GM18907 (cell line): ENCODE measurements around the gene C1orf174.
"Not testable (repeated sequence)": the region's sequence is repeated elsewhere in the genome, so short reads cannot be mapped to it uniquely, and the experiment has no call there.

ENCODE experiments used
- ATAC-seq: cut with Tn5 transposase; IDR thresholded peaks from one replicate; pipeline ENCODE4 v1.9.1; 2021; ENCODE audit warnings: mild to moderate bottlenecking, moderate library complexity; ENCODE audit not compliant: unreplicated experiment

C1orf174 gene

DNA sequence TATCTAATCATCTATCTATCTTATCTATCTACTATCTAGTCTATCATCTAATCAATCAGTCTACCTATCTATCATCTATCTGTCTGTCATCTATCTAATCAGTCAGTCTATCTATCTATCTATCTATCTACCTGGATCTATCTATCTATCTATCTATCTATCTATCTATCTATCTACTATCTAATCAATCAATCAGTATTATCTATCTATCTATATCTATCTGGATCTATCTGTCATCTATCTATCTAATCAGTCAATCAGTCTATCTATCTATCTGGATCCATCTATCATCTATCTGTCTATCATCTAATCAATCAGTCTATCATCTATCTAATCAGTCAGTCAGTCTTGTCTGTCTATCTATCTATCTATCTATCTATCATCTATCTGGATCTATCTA is 26.9 kb upstream of the C1orf174 start:
- ATAC-seq: no peak

DNA sequence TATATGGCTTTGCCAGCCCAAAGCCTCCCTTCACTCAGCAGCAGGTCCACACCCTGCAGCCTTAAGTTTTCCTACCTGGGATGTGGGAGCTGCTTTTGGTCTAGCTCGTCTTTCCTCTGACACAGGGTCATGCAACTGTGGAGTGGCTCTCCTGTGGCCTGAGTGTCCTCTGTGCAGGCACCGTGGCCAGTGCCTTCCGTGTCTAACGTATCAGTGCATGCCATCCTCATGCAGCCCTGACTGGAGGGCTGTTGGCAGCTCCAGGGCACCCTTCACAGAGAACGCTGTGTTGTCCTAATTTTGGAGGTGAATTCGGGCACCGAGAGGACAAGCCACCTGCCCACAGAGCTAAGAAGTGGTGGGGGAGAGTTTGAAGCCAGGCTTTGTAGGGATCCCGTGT is 25.7 kb upstream of the C1orf174 start:
- ATAC-seq: no peak

- ATAC-seq: no peak
Observed at GRCh38 chr1:3925256-3925655, 25.2 kb upstream of the C1orf174 start.

GRCh38 chr1:3924825-3925220 is 24.8 kb upstream of the C1orf174 start:
- no peak for ATAC-seq

DNA sequence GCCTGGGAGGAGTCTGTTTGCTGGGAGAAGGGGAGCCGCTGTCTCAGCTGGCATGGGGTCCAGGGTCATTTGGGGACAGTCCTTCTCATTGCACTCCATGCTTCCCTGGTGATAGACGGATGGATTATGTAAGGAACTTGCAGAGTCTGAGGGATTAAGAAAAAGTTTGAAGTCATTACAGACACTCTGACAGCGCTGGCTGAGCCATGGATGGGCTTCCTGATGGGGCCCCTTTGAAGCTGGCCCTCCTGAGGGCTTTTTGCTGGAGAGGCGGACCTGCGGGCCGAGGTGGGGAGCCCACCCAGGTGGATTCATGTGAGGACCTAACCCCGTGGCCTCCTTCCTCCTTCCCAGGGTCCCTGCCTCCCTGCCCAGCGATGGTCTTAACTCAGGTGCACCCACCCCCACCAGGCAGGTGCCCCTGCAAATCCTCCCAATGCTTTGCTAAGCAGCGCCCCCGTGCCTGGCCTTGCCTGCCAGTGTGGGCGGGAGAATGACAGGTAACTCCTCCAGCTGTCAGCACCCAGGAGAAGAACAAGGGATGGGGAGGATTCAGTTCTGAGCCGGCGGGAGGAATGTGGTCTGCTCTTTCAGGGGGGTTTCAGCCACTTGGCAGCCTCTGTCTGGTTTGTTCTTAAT is 24.2 kb upstream of the C1orf174 start:
- ATAC-seq: no peak

DNA sequence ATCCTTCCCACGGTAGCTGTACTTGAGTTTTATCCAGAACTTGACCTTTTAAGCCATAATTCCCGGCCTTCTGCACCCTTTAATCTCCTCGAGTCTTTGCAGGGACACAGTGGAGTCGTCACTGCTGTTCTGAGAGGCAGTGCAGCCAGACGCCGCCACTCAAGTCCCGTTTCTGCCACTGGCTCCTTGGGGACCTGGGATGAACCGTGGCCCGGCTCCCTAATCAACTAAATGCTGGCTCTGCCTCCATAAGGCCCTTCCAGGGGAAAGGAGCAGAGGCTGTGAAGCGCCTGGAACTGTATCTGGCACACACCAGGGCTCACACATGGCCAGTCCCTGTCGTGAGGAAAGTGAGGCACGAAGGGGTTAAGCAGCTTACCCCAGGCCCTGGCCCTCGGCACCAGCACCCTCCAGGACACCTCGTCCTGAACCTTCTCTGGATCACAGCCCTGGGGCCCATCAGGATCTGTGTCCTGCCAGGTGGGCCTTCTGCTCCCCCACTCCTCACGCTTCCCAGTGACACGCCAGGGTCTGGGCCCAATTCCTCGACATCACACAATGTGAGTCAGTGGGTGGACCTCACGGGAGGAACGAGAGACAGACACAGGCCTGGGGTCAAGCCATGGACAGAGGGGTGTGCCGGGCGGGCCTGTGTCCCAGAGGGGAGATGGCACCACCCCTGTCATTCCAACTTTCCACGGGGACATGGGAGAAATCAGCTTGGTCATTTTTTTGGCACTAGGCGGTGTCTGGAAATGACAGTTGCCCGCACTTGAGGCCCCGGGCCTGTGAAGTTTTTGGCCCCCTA is 23.5 kb upstream of the C1orf174 start:
- no peak for ATAC-seq

DNA sequence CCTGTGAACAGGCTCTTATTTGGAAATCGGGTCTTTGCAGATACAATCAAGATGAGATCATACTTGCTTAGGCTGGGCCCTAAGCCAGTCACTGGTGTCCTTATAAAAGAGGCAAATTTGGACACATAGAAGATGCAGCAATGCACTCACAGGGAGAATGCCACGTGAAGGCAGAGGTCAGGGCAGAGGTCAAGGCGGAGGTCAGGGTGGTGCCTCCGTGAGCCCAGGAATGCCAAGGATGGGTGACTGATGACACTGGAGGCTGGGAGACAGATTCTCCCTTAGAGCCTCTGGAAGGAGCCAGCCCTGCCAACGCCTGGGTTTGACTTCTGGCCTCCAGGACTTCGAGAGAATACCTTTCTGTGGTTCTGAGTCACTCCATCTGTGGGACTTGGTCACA is 22.8 kb upstream of the C1orf174 start:
- no peak for ATAC-seq

DNA sequence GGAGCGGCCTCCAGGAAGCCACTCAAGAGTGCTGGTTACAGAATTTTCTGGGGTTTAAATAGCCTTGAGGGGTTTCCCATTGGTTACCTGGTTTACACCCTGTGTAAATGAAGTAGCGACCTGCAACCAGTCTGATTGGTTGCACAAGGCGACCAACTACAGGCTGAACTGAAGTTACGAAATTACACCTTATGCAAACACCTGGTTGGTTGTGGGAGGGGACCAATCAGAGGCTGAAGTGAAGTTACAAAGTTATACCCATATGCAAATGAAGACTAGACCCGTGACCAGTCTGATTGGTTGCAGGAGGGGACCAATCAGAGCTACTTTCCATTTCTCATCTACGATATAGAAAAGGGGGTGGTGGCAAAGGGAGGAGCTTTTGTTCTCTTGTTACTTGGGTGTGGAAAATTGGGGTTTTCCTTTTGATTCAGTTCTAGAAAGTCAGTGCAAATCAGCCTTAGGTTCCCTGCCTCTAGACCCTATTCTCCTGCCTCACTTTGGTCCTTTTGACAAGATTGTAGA is 22.2 kb upstream of the C1orf174 start:
- ATAC-seq: no peak

DNA sequence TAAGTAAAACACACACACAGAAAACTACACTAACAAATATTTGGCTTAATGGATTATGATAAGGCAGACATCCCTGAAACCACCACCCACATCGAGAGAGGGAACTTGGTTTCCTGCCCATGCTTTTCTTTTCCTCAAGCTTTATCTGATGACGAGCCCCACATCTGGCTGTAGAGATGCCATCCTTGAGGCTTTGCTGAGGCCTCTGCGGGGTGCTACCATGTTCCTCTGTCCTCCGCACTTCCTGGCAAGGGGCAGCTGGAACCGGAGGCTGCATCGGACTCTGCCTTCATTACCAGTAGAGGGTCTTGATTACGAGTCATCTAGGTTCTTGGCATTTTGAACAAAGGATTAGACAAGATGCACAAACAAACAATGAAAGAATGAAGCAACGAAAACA is 21.7 kb upstream of the C1orf174 start:
- no peak for ATAC-seq

DNA sequence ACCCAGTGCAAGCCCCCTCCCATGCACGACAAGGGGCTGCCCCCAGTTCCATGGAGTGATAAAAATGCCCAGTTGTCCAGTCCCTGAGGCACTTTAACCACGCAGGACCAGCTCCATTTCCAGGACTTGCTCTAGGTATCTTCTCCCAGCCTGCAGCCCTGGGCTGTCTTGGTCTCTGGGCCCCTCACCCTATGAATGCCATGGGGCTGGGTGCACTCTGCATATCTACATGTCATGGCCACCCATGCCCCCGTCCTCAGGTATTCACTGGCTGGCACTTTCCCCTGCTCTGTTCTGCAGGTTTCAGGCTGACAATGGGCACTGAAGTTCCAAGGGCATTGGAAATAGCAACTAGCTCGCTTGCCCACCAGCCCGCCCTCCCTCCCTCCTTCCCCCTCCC is 19.6 kb upstream of the C1orf174 start:
- no peak for ATAC-seq

GRCh38 chr1:3918966-3919611 is 19.0 kb upstream of the C1orf174 start:
- no peak for ATAC-seq

DNA sequence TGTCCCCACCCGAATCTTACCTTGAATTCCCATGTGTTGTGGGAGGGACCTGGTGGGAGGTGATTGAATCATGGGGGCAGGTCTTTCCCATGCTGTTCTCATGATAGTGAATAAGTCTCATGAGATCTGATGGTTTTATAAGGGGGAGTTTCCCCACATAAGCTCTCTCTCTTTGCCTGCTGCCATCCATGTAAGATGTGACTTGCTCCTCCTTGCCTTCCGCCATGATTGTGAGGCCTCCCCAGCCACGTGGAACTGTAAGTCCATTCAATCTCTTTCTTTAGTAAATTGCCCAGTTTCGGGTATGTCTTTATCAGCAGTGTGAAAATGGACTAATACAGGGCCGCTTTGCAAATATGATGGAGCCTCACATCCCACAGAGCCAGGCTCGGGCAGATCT is 18.3 kb upstream of the C1orf174 start:
- not testable (repeated sequence) for ATAC-seq

DNA sequence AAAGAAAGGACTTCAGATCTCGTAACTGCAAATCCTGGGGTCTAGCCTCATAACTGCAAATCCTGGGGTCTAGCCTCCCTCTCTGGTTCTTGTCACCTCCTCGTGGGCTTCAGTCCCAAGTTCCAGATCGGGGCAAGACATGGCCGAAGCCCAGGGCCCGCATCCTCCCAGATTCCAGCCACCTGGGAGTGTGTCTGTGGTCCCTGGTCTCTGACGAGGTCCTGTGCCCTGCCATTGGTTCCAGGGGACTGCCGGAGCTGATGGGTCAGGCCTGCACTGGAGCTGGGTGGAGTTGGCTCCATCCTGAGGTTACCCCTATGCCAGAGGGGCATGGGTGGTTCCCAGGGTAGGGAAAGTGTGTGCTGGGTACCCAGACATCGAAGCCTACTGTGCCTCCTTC is 17.7 kb upstream of the C1orf174 start:
- ATAC-seq: no peak

- no peak for ATAC-seq
Observed at GRCh38 chr1:3915551-3916121, 15.6 kb upstream of the C1orf174 start.

DNA sequence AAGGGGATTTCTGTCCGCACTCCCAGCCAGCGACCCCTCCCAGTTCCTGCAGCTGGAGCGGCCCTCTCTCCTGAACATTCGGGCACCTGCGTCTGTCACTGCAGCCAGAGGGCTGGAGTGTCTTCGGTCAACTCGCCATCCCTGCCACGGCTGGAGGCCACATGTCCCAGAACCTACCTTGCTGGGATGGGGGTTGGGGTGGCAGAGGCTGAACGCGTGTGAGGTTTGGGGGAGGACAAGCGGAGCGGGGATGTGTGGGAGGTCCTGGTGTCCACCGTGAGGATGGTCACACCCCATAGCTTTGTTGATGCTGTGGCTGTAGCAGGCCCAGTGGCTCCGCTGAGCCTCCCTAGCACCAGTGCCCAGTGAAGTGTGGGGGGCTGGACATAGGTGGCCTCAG is 14.8 kb upstream of the C1orf174 start:
- no peak for ATAC-seq

GRCh38 chr1:3914331-3914851 is 14.3 kb upstream of the C1orf174 start:
- ATAC-seq: no peak

DNA sequence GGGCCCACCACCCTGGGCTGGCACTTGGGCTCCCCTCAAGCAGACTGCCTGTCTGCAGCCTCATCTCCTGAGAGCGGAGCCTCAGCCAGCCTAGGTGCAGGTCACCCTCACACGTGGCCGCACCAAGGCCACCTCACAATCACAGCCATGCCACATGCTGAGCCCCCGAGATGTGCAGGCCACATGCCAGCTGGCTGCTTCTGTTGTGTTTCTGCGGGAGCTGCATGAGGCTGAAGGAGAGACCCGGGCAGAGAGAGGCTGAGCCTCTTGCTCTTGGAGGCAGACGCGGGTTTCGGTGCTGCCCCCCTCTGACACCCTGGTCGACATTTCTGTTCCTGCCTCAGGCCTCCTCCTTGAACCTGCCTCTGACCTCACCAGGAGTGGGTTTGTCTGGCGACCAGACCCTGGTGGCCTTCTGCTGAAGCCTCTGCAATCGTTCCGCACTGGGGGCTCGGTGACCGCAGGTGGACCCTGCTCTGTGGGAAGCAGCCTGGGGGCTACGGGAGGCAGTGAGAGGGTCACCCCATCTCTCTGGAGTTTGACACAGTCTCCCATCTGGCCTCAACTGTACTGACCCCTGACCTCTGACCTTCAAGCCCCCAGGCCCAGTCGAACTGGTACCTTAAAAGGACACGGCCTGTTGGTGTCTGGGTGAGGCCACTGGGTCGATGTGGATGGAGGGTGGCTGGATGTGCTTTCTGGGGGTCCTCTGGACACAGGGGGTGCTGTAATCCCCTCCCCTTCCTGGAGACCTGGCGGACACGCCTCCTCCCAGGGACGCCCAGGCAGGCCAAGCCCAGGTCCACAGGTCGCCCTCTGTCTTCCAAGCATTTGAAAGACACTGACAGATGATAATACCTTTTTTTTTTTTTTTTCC is 13.0 kb upstream of the C1orf174 start:
- no peak for ATAC-seq

DNA sequence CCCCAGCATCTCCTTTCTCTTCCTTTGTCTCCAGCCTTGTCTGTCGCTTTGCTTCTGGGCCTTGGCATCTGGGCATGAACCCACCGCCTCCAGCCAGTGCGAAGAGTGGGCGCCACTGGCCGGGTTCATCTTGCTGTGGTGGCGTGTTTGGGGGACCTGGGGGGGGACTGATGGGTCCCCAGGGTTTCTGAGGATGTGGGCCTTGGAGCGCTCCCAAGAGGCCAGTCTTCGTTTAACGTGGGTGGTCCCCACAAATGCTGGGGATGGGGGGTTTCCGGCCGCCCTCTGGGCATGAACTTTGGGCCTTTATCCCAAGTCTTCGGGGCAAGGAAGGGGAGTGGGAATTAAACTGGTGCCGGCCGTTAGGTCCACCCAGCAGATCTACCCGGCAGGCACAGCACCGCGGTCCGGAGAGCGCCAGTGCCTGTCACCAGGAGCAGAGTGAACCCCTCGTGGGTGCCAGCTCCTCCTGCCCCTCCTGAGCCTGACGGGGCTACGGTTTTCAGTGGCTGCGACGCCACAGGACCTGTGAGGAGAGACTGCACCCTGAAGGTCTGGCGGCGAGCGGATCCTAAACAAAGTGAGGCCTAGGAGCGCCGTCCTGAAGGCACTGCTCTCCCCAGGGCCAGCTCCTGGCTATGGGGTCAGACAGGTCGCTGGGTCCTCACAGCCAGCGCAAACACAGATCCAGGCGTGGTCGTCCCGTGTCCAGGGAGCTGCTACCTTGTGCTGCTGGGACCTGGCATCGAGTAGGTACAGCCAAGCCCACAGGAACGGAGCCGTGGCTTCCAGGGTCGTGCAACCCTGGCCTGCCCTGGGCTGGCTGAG is 12.1 kb upstream of the C1orf174 start:
- ATAC-seq: no peak
